Neural cell (in vitro differentiated cells): ENCODE data around the gene P2RY6. TPM values are rescaled to one million over a fixed set of nuclear protein-coding genes. Genes with fewer than 3 reads are reported as not detected.

Experiments used
- H2AFZ ChIP-seq: fragments of 200-600, 300-800 bp; sonication (generic), shearing (Covaris generic); 2 replicates; pipeline ENCODE4 v1.6.0; 2014; ENCODE audit warnings: low read depth, mild to moderate bottlenecking, antibody characterized with exemption, low read length, moderate library complexity
- H3F3A ChIP-seq: fragments of 200-600 bp; shearing (Covaris generic); 2 replicates; pipeline ENCODE4 v1.6.1; 2016; ENCODE audit warnings: mild to moderate bottlenecking, moderate library complexity, mixed read lengths, antibody characterized with exemption, low read length; ENCODE audit not compliant: insufficient read depth, poor library complexity, severe bottlenecking
- H3K27ac ChIP-seq: fragments of 200-600, 300-800 bp; sonication (generic), shearing (Covaris generic); 2 replicates; pipeline ENCODE4 v1.5.1; 2014; ENCODE audit warnings: mild to moderate bottlenecking, low read length, moderate library complexity
- H3K27me3 ChIP-seq: fragments of 300-800, 200-600 bp; sonication (generic), shearing (Covaris generic); 2 replicates; pipeline ENCODE4 v1.6.0; 2014; ENCODE audit warnings: mild to moderate bottlenecking, low read depth, low read length, moderate library complexity; ENCODE audit not compliant: insufficient read depth
- H3K36me3 ChIP-seq: fragments of 300-800, 200-600 bp; sonication (generic), shearing (Covaris generic); 2 replicates; pipeline ENCODE4 v1.5.1; 2014; ENCODE audit warnings: mild to moderate bottlenecking, antibody characterized with exemption, low read length, moderate library complexity; ENCODE audit not compliant: insufficient read depth
- H3K4me2 ChIP-seq: fragments of 300-800, 200-600 bp; sonication (generic), shearing (Covaris generic); 2 replicates; pipeline ENCODE4 v1.6.0; 2014; ENCODE audit warnings: mild to moderate bottlenecking, low read length
- H3K4me3 ChIP-seq: fragments of 300-800, 200-600 bp; sonication (generic), shearing (Covaris generic); 2 replicates; pipeline ENCODE4 v1.5.1; 2014; ENCODE audit warnings: mild to moderate bottlenecking, low read length, moderate library complexity
- H3K79me2 ChIP-seq: fragments of 200-600 bp; shearing (Covaris generic); replicated peaks from 2 replicates; pipeline ENCODE4 v1.6.0; 2014; ENCODE audit warnings: mild to moderate bottlenecking, low read length, moderate library complexity; ENCODE audit not compliant: insufficient read depth
- H3K9ac ChIP-seq: fragments of 300-800, 200-600 bp; sonication (generic), shearing (Covaris generic); 2 replicates; pipeline ENCODE4 v1.6.1; 2016; ENCODE audit warnings: mild to moderate bottlenecking, low read length, mixed read lengths
- H3K9me2 ChIP-seq: fragments of 200-600 bp; shearing (Covaris generic); 2 replicates; pipeline ENCODE4 v1.6.1; 2016; ENCODE audit warnings: mild to moderate bottlenecking, low read length, mixed read lengths; ENCODE audit not compliant: insufficient read depth
- H3K9me3 ChIP-seq: fragments of 200-600, 300-800 bp; sonication (generic), shearing (Covaris generic); 2 replicates; pipeline ENCODE4 v1.6.1; 2016; ENCODE audit warnings: mild to moderate bottlenecking, mixed run types, low read length, moderate library complexity, mixed read lengths
- H4K20me1 ChIP-seq: fragments of 200-600 bp; shearing (Covaris generic); 2 replicates; pipeline ENCODE4 v1.6.1; 2016; ENCODE audit warnings: mild to moderate bottlenecking, mixed run types; ENCODE audit not compliant: insufficient read depth
- EP300 ChIP-seq: fragments of 450-650 bp; conservative IDR thresholded peaks from 2 replicates; pipeline ENCODE4 v1.6.1; 2014; ENCODE audit warnings: antibody characterized with exemption, mild to moderate bottlenecking, moderate library complexity; ENCODE audit not compliant: poor library complexity, severe bottlenecking
- EZH2 ChIP-seq: fragments of 200-600, 300-800 bp; shearing (Covaris generic), sonication (generic); IDR thresholded peaks from 2 replicates; pipeline ENCODE4 v1.6.1; 2014; ENCODE audit warnings: antibody characterized with exemption, low read length, borderline replicate concordance, mild to moderate bottlenecking; ENCODE audit not compliant: insufficient read depth, poor library complexity, severe bottlenecking
- MXI1 ChIP-seq: fragments of 450-650 bp; conservative IDR thresholded peaks from 2 replicates; pipeline ENCODE4 v1.6.1; 2014; ENCODE audit warnings: antibody characterized with exemption, mild to moderate bottlenecking; ENCODE audit not compliant: poor library complexity, severe bottlenecking
- POLR2AphosphoS5 ChIP-seq: IDR thresholded peaks from 2 replicates; pipeline ENCODE4 v1.6.1; 2012
- RAD21 ChIP-seq: fragments of 450-650 bp; conservative IDR thresholded peaks from 2 replicates; pipeline ENCODE4 v1.6.1; 2014; ENCODE audit warnings: antibody characterized with exemption, mild to moderate bottlenecking, moderate library complexity
- SMC3 ChIP-seq: fragments of 450-650 bp; conservative IDR thresholded peaks from 2 replicates; pipeline ENCODE4 v1.6.1; 2014; ENCODE audit warnings: antibody characterized with exemption, mild to moderate bottlenecking, moderate library complexity; ENCODE audit not compliant: poor library complexity
- TAF1 ChIP-seq: IDR thresholded peaks from 2 replicates; pipeline ENCODE4 v1.6.1; 2012; ENCODE audit warnings: low read depth
- polyA plus RNA-seq: library from polyadenylated mRNA; depleted of rRNA; stranded (reverse); fragments of >200 nt; gene quantifications from 2 replicates; pipeline ENCODE4 v1.2.3, GENCODE V29; 2014
- TF ChIP-seq, protein P1 (sequence below): IDR thresholded peaks from 2 replicates; pipeline ENCODE4 v1.6.1; 2012; ENCODE audit warnings: borderline replicate concordance
- TF ChIP-seq, protein P2 (sequence below): fragments of 450-650 bp; IDR thresholded peaks from 2 replicates; pipeline ENCODE4 v1.5.1; 2014; ENCODE audit warnings: antibody characterized with exemption, mild to moderate bottlenecking, moderate library complexity; ENCODE audit not compliant: poor library complexity, severe bottlenecking

Gene P2RY6
- polyA plus RNA-seq, 1 donor from 2014 or later: not detected

DNA sequence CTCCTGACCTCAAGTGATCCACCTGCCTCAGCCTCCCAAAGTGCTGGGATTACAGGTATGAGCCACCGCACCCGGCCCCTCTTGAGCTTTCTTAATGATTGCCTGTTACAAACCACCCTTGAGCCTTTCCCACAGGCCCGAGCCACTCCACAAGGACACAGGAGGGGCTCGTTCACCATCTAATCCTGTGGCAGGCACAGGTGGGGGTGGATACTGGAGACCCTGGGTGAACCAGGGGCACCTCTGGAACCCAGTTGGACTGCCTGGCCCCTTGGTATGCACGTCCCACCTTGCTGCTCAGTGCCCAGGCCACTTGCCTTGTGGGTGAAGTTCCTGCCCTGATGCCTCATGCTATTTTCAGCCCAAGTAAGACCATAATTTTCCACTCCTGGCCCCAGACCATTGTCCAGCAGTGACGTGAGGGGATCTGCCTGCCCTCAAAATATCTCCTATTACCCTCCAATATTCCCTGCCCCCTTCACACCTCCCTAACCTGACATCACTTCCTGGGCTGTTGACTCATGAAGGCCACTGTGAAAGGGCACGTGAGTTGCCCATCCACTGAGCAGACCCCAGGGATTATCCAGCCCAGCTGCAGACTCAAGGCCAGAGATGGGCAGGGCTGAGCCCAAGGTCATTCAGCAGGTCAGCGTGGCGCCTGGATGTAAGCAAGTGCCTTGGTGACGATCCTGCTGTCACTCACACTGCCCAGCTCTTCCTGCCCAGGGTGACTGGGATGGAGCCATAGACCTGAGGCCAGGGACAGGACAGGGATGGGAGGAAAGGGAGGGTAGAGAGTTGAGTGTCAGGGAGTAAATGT, 34.5 kb upstream of the P2RY6 start:
- Histone ChIP-seq H3K27me3 (no peaks in the 10 kb centered on the region), H3K9me2 (no peaks in the 10 kb centered on the region), H3F3A (no peaks in the 10 kb centered on the region), H3K4me2 (no peak overlapping the region), H2AFZ (no peak overlapping the region), H4K20me1 (no peaks in the 10 kb centered on the region), H3K36me3 (no peaks in the 10 kb centered on the region), H3K9me3 (no peaks in the 10 kb centered on the region), H3K4me3 (no peak overlapping the region), H3K27ac (no peak overlapping the region), H3K79me2 (no peaks in the 10 kb centered on the region), H3K9ac (no peak overlapping the region)
- TF ChIP-seq MXI1 (no peak), EP300 (no peak), SMC3 (no peak), EZH2 (no peak), TAF1 (no peak), POLR2AphosphoS5 (no peak), RAD21 (no peak)
- TF ChIP-seq, protein P1, sequence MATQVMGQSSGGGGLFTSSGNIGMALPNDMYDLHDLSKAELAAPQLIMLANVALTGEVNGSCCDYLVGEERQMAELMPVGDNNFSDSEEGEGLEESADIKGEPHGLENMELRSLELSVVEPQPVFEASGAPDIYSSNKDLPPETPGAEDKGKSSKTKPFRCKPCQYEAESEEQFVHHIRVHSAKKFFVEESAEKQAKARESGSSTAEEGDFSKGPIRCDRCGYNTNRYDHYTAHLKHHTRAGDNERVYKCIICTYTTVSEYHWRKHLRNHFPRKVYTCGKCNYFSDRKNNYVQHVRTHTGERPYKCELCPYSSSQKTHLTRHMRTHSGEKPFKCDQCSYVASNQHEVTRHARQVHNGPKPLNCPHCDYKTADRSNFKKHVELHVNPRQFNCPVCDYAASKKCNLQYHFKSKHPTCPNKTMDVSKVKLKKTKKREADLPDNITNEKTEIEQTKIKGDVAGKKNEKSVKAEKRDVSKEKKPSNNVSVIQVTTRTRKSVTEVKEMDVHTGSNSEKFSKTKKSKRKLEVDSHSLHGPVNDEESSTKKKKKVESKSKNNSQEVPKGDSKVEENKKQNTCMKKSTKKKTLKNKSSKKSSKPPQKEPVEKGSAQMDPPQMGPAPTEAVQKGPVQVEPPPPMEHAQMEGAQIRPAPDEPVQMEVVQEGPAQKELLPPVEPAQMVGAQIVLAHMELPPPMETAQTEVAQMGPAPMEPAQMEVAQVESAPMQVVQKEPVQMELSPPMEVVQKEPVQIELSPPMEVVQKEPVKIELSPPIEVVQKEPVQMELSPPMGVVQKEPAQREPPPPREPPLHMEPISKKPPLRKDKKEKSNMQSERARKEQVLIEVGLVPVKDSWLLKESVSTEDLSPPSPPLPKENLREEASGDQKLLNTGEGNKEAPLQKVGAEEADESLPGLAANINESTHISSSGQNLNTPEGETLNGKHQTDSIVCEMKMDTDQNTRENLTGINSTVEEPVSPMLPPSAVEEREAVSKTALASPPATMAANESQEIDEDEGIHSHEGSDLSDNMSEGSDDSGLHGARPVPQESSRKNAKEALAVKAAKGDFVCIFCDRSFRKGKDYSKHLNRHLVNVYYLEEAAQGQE: no peak
- TF ChIP-seq, protein P2, sequence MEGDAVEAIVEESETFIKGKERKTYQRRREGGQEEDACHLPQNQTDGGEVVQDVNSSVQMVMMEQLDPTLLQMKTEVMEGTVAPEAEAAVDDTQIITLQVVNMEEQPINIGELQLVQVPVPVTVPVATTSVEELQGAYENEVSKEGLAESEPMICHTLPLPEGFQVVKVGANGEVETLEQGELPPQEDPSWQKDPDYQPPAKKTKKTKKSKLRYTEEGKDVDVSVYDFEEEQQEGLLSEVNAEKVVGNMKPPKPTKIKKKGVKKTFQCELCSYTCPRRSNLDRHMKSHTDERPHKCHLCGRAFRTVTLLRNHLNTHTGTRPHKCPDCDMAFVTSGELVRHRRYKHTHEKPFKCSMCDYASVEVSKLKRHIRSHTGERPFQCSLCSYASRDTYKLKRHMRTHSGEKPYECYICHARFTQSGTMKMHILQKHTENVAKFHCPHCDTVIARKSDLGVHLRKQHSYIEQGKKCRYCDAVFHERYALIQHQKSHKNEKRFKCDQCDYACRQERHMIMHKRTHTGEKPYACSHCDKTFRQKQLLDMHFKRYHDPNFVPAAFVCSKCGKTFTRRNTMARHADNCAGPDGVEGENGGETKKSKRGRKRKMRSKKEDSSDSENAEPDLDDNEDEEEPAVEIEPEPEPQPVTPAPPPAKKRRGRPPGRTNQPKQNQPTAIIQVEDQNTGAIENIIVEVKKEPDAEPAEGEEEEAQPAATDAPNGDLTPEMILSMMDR: no peak

DNA sequence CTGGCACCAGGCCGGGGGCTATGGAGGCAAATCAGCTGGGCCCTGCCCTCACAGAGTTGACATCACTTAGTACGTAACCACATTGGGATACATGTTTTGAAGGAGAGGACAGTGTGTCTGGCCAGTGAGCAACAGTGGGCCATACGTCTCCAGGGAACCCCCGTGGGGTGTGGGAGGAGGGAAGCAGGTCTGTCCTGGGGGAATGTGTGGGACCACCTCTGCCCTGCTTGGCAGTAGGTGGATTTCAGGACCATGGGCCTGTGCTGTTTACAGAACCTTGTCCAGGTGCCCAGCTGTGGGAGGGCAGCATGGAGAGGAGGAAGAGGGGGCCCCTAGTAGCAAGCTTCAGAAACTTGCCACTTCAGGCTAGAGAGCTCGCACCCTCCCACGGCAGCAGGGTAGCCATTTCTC, 33.0 kb upstream of the P2RY6 start:
- Histone ChIP-seq H3K79me2 (no peaks in the 10 kb centered on the region), H3K36me3 (no peaks in the 10 kb centered on the region), H3K9me3 (no peaks in the 10 kb centered on the region), H4K20me1 (no peaks in the 10 kb centered on the region), H3K4me2 (no peak overlapping the region), H3K9ac (no peak overlapping the region), H2AFZ (no peak overlapping the region), H3K27me3 (no peaks in the 10 kb centered on the region), H3F3A (no peaks in the 10 kb centered on the region), H3K4me3 (no peak overlapping the region), H3K27ac (no peak overlapping the region), H3K9me2 (no peaks in the 10 kb centered on the region)
- TF ChIP-seq, protein P2: no peak
- no peak for TF ChIP-seq RAD21
- TF ChIP-seq MXI1: no peak
- TF ChIP-seq SMC3: no peak
- TF ChIP-seq, protein P1: no peak
- TF ChIP-seq POLR2AphosphoS5: no peak
- TF ChIP-seq EP300: no peak
- no peak for TF ChIP-seq EZH2
- no peak for TF ChIP-seq TAF1
